GM20431 (cell line): ENCODE data around the gene ADRM1.

Source experiments
- in situ Hi-C: fragments of 300-500 bp; cut with MseI, MboI; formaldehyde crosslinking; loops from one replicate; pipeline ENCODE4 v1.15.0; 2020; ENCODE audit warnings: low sequenced_read_pairs; ENCODE audit not compliant: unreplicated experiment

ADRM1 gene

DNA sequence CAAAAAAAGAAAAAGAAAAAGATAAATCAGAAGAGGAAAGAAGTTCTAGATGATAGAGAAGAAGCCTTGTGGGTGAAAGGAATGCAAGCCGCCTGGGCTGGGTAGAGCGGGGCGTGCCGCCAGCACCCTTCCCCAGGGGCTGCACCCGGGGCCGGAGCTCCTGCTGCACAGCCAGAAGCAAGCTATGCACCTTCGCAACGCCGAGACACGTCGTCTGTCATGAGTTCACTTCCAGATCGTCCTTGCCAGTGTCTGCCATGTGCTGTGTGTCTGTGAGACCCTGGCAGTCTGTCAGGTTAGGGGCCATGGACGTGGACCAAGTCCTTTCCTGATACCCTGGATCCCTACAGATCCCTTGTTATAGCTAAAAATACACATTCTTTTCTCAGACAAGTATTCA is 25.5 kb upstream of the ADRM1 start:
- in situ Hi-C loops, result no loop called here

DNA sequence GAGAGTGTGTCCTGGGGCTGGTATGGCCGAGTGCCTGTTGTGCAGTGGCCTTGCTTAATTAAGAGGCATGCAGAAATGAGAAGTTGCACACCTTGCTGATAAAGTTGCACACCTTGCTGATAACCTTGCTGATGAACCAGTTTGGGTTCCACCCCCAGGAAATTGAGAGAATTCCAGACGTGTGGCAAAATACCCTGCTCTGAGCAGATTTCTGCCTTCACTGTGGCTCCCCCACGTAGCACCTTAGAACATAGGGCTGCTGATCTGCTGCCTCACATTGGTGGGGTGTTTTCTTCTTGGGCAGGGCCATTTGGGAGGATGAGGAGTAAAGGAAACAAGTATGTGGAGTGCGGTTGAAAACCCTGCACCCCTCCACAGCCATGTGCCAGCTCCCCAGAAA is 22.5 kb upstream of the ADRM1 start:
- in situ Hi-C loops, result no loop called here

DNA sequence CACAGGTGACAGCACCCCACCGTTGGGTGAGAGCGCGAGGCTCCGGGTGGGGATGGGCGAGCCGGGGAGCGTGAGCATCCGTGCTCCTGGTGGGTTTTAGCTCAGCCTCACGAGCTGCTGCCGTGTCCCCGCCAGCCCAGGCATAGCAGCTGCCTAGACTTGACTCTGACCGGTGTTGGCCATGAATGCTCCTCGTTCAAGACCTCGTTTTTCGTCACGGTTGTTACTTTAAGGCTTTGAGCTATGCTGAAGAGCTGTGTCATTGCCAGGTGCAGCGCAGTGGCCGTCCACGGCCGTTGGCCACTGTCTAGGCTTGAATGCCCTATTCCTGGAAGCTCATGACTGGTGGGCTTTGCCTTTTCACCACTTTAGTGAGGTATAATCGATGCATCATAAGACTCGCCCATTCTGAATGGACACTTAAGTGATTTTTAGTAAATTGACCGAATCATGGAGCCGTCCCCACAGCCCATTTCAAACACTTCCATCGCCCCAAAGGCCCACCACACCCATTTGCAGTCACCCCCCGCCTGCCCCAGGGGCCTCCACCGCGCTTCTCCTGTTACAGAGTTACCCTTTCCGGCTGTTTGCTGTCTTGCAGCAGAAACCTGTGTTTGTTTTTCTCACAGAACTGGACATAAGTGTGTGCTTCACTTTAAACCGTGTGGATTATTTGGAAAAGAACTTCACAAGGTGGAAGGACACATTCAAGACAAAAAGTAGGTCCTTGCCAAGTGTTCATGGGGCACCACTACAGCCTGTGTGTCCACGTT is 21.4 kb upstream of the ADRM1 start:
- in situ Hi-C loops, result no loop called here

DNA sequence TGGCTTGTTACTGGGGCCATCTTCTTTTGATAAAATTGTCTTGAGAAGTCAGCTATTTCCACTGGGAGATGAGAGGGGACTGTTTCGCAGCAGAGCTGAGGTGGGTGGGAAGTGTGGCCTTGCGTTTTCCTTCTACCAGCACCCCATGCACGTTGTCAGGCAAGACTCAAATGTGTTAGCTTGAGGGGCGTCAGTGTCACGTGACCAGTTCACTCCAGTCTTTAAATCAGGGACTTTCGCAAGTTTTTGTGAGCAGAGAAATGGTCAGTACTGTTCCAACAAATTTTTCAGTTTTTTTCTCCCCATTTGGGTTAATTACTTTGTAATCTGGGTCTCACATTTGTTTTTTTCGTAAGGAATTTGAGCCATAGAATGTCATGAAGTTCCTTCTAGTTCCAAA is 20.7 kb upstream of the ADRM1 start:
- in situ Hi-C loops, result no loop called here

DNA sequence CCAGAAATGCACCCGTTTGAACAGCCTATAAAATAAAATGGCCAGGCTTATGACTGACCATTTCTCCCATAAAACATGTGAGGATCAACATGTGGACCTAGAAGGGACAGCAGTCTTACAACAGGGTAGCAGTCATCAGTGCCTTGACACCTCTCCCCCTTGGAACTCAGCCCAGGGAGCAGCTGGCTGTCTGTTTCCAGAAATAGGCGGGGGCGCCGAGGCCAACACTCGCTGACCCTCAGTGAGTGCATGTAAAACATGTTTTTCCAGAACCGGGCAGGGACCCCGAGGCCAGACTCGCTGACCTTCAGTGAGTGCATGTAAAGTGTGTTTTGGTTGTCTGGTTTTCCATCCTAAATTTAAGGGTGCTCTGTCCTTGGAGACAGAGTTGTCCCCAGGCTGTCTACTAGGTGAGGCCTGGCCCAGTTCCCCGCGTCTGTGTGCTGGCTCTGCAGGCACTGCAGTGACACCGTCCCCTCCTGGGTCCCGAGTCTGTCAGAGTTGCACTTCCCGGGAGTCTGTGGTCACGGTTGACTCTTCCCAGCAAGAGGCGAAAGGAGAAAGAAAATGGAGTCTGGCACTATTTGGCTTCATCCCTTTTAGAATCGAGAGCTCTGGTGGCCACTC is 19.8 kb upstream of the ADRM1 start:
- in situ Hi-C loops, result no loop called here

DNA sequence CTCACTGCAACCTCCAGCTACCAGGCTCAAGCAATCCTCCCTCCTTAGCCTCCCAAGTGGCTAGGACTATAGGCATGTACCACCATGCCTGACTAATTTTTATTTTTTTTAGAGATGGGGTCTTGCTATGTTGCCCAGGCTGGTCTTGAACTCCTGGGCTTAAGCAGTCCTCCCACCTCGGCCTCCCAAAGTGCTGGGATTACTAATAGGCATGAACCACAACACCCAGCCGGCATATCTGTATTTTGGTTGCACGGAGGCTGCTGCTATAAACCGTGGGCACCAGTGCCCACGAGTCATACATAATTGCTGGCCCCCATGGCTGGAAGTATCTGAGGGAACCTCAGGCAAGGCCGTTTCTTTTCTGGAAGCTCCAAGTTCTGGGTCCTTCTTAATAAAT is 18.3 kb upstream of the ADRM1 start:
- in situ Hi-C loops, result no loop called here

DNA sequence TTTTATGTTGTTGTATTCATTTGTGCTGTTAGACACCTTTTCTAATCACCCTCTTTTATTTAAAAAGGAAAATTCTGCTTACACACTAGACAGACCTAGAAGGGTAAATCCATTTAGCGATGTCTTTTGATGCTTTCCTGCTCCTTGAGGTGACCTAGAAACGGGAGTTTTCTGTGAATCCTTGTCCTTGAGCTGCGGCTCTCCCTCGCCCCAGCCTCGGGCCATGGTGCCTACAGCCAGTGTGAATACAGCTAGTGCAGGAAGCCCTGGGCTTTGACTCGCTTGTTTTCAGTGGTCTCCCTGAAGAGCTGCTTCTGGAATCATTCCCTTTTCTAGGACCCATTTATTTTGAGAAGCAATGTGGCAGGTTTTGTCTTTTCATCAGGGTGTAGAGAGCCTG is 17.6 kb upstream of the ADRM1 start:
- in situ Hi-C loops, result no loop called here

DNA sequence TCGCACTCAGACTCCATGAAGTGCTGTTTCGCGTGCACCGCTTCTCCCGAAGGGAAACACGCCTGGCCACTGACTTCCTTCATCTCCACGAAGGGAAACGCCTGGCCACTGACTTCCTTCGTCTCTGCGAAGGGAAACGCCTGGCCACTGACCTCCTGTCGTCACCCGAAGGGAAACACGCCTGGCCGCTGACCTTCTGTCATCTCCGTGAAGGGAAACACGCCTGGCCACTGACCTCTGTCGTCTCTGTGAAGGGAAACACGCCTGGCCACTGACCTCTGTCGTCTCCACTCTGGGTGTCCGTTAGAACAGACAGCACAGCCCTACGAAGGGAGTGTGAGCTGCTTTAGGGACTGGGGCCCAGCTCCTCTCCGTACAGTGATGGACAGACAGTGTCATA is 17.1 kb upstream of the ADRM1 start:
- in situ Hi-C loops, result no loop called here

DNA sequence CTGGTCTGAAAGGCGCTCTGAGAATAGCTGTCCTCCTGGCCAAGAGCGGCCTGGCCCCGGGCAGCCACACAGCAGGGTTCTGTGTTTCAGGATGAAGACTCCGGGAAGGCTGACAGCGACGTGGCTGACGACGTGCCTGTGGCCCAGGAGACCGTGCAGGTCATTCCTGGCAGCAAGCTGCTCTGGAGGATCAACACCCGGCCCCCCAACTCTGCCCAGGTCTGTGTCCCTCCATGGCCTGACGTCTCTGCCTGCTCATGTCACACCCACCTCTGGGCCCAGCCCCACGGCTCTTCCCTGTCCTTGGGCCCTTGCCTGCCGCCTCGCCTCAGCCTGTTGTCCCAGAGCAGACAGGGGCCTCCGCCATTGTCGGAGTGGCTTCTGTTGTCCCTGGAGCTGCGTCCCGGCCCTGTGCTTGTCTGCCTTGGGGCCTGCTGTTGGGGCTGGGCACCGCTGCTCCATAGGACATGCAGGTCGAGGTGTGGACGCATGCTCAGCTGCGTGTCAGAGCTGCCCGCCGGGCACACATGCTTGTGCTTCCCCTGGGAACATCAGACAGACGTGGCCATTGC is 16.2 kb upstream of the ADRM1 start:
- in situ Hi-C loops, result no loop called here

DNA sequence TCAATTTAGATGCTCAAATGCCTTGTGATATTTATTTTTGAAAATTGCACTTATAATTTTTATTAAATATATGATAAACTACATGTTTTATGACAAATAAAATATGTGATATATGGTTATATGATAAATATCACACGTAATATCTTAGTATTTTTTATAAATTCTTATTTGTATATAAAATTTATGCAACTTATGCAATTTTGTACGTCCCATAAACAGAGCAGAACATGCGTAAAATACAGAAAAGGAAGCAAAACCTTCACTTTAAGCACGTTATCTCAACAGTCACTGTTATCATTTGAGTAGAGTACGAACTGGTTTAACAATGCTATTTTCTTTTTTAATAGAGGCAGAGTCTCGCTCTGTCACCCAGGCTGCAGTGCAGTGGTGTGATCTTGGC is 15.7 kb upstream of the ADRM1 start:
- in situ Hi-C loops, result no loop called here

DNA sequence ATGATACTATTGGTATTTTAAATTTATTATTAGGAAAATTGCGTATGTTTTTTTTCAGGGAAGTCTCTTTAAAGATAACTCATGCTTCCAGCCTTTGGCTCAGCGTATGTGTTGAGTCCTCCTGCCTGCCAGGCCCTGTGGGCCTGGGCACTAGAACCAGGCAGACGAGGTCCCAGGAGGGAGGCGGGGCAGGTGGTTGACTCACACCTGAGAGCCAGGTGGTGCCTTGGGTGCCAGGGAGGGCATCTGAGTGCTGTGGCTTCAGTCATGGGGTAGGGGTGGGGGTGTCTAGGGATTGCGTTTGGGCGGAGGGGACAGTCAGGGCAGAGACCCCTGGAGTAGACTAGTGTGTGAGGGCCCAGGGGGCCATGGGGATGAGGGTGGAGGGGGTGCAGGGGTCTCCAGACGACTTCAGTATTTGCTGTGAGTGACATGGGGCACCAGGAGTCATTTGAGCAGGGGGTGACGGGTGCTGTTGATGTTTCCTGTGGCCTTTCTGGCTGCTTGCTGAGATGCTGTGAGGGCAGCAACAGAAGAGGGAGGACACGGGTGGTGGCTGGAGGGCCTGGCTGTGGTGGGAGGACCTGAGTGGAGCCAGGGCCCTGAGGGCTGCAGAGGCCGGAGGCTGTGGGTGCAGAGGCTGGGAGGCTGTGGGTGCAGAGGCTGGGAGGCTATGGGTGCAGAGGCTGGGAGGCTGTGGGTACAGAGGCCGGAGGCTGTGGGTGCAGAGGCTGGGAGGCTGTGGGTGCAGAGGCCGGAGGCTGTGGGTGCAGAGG is 14.8 kb upstream of the ADRM1 start:
- in situ Hi-C loops, result no loop called here

DNA sequence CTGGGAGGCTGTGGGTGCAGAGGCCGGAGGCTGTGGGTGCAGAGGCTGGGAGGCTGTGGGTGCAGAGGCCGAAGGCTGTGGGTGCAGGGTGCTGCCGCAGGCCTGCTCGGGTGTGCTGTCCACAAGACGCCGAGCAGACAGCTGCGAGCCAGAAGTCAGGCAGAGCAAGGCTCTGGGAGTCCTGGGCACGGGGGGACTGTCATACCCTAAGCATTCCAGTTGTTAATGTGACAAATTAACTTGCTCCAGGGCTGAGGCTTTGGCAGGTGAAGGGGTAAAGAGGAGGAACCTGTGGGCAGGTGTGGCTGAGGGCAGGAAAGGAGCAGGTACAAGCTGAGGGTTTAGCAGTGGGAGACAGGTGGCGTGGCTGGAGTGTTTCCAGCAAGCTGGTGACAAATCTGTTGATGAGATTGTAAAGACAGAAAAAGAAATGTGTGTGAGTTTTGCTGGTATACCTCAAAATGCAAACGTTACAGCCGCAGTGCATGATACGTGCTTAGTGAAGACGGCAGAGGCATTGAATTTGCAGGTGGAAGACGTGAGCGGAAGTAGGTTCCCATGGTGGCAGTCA is 14.2 kb upstream of the ADRM1 start:
- in situ Hi-C loops, result no loop called here

DNA sequence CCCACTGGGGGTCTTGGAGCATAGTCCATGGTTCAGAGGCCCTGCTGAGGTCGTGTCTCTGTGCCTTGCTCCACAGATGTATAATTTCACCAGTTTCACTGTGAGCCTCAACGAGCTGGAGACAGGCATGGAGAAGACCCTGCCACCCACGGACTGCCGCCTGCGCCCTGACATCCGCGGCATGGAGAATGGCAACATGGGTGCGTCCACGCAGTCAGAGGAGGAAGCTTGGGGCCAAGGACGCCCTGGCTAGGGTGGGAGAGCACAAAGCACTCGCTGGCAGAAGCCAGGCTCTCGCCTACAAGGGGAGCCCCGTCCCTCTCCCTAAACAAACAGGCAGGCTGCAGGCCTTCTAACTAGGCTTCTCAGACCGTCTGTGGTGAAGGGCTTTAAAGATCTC is 13.7 kb upstream of the ADRM1 start:
- in situ Hi-C loops, result no loop called here

DNA sequence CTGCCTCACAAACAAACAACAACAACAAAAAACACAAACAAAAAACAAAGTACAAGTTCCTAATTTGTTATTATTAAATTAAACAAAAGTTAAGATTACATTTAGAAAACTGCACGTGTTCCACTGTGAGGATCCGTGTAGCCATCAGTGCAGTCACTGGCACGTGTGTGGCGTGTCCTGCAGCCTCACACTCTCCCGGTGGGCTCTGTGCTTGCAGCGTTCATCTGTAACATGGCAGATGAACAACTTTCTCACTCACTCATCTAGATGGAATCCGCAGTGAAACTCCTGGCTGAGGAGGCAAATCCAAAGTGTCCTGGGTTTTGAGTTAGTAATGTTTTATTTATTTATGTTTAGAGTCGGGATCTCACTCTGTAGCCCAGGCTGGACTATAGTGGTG is 12.9 kb upstream of the ADRM1 start:
- in situ Hi-C loops, result no loop called here

DNA sequence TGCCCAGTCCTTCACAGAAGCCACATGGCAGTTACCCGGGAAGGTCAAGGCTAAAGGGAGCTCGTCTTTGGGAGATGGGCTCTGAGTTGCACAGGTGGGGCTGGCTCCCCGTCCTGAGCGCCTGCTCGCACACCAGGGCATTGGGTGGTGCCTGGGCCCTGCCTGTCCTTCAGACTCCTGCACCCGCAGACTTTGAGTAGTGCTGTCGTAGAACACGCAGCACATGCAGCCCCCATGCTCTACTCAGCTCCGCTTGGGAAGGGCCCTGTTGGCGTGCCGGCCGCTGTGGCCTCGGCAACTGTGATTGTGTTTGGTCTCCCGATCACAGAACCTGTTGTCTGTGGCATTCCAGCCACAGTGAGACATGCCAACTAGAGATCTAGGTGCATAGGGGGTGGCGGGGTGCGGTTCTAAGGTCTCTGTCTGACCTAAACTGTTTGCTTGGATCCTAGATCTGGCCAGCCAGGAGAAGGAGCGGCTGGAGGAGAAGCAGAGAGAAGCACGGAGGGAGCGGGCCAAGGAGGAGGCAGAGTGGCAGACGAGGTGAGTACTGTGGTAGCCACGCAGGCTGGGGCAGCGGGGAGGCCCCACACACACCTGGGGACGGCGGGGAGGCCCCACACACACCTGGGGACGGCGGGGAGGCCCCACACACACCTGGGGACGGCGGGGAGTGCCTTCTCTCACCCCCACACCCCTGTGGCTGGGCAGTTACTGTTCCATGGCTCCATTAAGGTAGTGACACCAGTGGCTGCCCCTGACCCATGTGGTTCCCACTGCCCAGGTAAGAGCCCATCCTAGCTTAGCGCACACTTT is 11.3 kb upstream of the ADRM1 start:
- in situ Hi-C loops, result no loop called here

DNA sequence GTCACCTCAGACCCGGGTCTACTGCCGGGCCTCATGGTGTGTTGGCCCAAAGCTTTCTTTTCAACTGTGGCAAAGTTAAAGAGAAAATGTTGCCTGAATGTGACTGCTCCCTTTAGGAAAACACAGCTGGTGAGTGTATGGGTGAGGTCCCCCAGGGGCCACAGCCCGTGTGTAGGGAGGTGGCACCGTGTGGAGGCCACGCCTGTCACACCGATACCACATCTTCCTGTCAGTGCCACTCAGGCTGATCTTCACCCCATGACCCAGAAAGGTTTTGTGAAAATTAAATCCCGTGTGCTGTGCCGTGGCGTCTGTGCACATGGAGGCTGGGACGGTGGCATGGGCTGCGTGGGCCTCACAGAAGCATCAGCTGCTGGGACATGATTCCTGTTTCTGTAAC is 10.7 kb upstream of the ADRM1 start:
- in situ Hi-C loops, result no loop called here

DNA sequence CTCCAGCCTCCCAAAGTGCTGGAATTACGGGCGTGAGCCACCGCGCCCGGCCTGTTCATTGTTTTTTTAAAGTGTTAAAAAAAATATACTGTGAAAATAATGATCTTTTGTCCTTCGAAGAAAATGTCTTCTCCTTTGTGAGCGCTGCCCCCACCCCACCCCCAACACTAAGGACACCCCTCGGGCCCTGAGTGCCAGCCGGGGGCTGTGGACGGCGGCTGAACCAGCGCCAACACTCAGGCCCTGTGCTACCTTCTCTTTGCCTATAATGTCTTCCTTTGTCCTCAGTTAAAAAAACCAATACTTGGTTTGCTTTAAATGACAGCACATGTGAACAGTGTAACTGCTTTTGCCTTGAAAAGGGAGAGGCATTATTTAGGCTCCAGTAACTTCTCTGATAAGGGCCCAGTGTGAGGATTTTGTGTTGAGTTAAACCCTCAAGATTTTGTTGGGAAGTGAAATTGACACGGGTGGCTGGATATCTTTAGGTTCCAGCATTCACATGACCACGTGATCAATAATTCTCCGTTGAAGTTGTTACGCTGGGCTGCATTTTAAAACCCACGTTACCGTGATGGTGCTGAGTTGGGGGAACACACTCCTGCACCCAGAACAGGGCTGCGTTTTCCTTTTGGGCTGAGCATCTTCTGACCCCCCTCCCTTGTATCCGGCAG is 9.5 kb upstream of the ADRM1 start:
- in situ Hi-C loops, result no loop called here

DNA sequence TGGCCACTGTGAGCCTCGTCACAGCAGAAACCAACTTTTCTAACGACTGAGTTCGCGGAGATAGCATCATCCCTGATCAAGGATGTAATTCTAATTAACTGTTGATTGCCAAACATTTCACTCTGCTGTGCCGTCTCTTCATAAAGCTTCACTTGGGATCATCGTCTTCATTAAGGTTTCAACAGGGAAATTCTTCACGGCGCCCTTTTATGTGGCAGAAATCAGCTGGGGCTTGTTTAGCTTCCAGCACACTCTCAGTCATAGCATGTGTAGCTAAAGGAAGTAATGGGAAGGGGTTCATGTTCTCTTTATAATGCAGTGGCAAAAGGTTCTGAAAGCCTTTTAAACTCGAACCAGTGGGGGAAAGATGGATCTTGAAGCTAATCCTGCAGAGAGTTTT is 8.9 kb upstream of the ADRM1 start:
- in situ Hi-C loops, result no loop called here

DNA sequence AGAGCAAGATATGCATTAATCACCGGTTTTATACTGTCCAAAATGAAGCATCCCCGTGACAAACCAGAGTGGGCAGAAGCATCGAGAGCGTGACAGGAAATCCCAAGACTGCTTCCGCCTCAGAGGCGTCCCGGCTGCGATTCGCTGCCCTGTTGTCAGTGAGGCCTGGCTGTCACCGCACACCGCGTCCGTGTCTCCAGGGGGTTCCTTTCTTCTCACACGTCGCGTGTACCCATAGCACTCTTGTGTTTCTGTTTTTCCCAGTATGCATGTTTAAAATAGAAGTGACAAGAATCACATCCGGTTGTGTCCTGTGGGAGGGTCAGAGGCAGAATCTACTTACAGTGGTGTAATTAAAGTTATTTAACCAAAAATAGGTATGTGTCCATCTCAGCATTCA is 8.3 kb upstream of the ADRM1 start:
- in situ Hi-C loops, result no loop called here
